Neuronal stem cell (in vitro differentiated cells): ENCODE data around the gene PDE3B.

Source experiments
- DNase-seq: peaks from one replicate; pipeline ENCODE4 v3.0.0-alpha.2; 2013; ENCODE audit warnings: low spot score
- H2AFZ ChIP-seq: one replicate; pipeline ENCODE4 v1.6.1; 2013; ENCODE audit warnings: mild to moderate bottlenecking, low read length, inconsistent platforms
- H2AK5ac ChIP-seq: 2 replicates; pipeline ENCODE4 v1.6.1; 2013; ENCODE audit warnings: low read depth, mild to moderate bottlenecking, inconsistent platforms, low read length, moderate library complexity, mixed read lengths
- H2BK120ac ChIP-seq: 2 replicates; pipeline ENCODE4 v1.6.1; 2013; ENCODE audit warnings: low read depth, mild to moderate bottlenecking, inconsistent platforms, low read length, moderate library complexity, mixed read lengths
- H2BK12ac ChIP-seq: one replicate; pipeline ENCODE4 v1.6.1; 2013; ENCODE audit warnings: low read length, inconsistent platforms
- H2BK15ac ChIP-seq: 2 replicates; pipeline ENCODE4 v1.6.1; 2013; ENCODE audit warnings: mild to moderate bottlenecking, low read length, inconsistent platforms, mixed read lengths
- H2BK5ac ChIP-seq: one replicate; pipeline ENCODE4 v1.6.1; 2013; ENCODE audit warnings: inconsistent platforms, mild to moderate bottlenecking, low read length, moderate library complexity
- H3K14ac ChIP-seq: one replicate; pipeline ENCODE4 v1.6.1; 2013; ENCODE audit warnings: low read length, inconsistent platforms
- H3K18ac ChIP-seq: 2 replicates; pipeline ENCODE4 v1.6.1; 2013; ENCODE audit warnings: low read length, inconsistent platforms
- H3K23ac ChIP-seq: 2 replicates; pipeline ENCODE4 v1.6.1; 2013; ENCODE audit warnings: low read depth, mild to moderate bottlenecking, mixed read lengths, low read length, inconsistent platforms; ENCODE audit not compliant: poor library complexity
- H3K27ac ChIP-seq: replicated peaks from 3 replicates; pipeline ENCODE4 v1.5.1; 2013; ENCODE audit warnings: low read length, inconsistent platforms
- H3K27me3 ChIP-seq, 3 experiments: 2 replicates each; pipeline ENCODE4 v1.6.1; 2013; ENCODE audit warnings: low read length in 3 of 3, mild to moderate bottlenecking in 2 of 3, inconsistent platforms in 1 of 3, low read depth in 1 of 3, mixed read lengths in 1 of 3, moderate library complexity in 1 of 3; ENCODE audit not compliant: control insufficient read depth in 3 of 3, insufficient read depth in 3 of 3
- H3K36me3 ChIP-seq, 2 donors: replicated peaks in 1 of 2; 2 replicates each; pipeline ENCODE4 v1.6.1; 2013; ENCODE audit warnings: low read length in 2 of 2; ENCODE audit not compliant: control insufficient read depth in 2 of 2, insufficient read depth in 2 of 2
- H3K4ac ChIP-seq: 2 replicates; pipeline ENCODE4 v1.6.1; 2013; ENCODE audit warnings: inconsistent platforms, mild to moderate bottlenecking, low read length, moderate library complexity
- H3K4me1 ChIP-seq, 2 donors: 1 replicate in 1 of 2; 2 replicates in 1 of 2; pipeline ENCODE4 v1.6.1; 2013; ENCODE audit warnings: low read length in 2 of 2, low read depth in 1 of 2; ENCODE audit not compliant: control insufficient read depth in 2 of 2, insufficient read depth in 1 of 2
- H3K4me2 ChIP-seq: one replicate; pipeline ENCODE4 v1.6.1; 2013; ENCODE audit warnings: mild to moderate bottlenecking, low read length, inconsistent platforms; ENCODE audit not compliant: insufficient read depth, poor library complexity, severe bottlenecking
- H3K4me3 ChIP-seq, 2 donors: 2 replicates each; pipeline ENCODE4 v1.5.1; 2013; ENCODE audit warnings: low read length in 2 of 2, mild to moderate bottlenecking in 2 of 2, inconsistent platforms in 1 of 2, moderate library complexity in 1 of 2
- H3K79me1 ChIP-seq: one replicate; pipeline ENCODE4 v1.6.1; 2013; ENCODE audit warnings: low read depth, mild to moderate bottlenecking, inconsistent platforms, low read length, moderate library complexity
- H3K9ac ChIP-seq: one replicate; pipeline ENCODE4 v1.6.1; 2013; ENCODE audit warnings: mild to moderate bottlenecking, low read depth, low read length, inconsistent platforms; ENCODE audit not compliant: poor library complexity
- H3K9me3 ChIP-seq, 2 donors: replicated peaks in 1 of 2; 2 replicates each; pipeline versions ENCODE3 to v1.6.1; 2013; ENCODE audit warnings: low read length in 2 of 2, mild to moderate bottlenecking in 2 of 2, inconsistent platforms in 1 of 2, low read depth in 1 of 2, mixed read lengths in 1 of 2, moderate library complexity in 1 of 2; ENCODE audit not compliant: control insufficient read depth in 2 of 2, insufficient read depth in 1 of 2
- H4K8ac ChIP-seq: one replicate; pipeline ENCODE4 v1.6.1; 2013; ENCODE audit warnings: low read depth, mild to moderate bottlenecking, inconsistent platforms, low read length, moderate library complexity
- H4K91ac ChIP-seq: one replicate; pipeline ENCODE4 v1.6.1; 2013; ENCODE audit warnings: low read length, low read depth, mild to moderate bottlenecking, inconsistent platforms; ENCODE audit not compliant: poor library complexity
- WGBS, 2 donors: extraction: QIAGEN DNeasy Blood & Tissue Kit; methylation state at CpG; one replicate each; pipeline ENCODE4 v1.1.7; 2013; ENCODE audit warnings: missing lambda C conversion rate in 2 of 2, mixed read lengths in 1 of 2; ENCODE audit not compliant: insufficient read length in 2 of 2, insufficient replicate concordance in 1 of 2; ENCODE audit errors: extremely low coverage in 2 of 2; 5-methylcytosine and 5-hydroxymethylcytosine counted together

Gene PDE3B

GRCh38 chr11:14821031-14821430, 177.4 kb downstream of the PDE3B start:
- Histone ChIP-seq H2BK120ac (no peak overlapping the region), H3K27ac (no peak overlapping the region), H3K4me2 (no peak overlapping the region), H3K27me3 (no peaks in the 10 kb centered on the region), H3K36me3 (peaks cover 0 to 28% of the 10 kb centered on the region in 2 donors), H3K14ac (no peak overlapping the region), H2BK12ac (no peak overlapping the region), H4K91ac (no peak overlapping the region), H2AK5ac (no peak overlapping the region), H3K23ac (no peak overlapping the region), H3K4me3 (no peak overlapping the region), H3K4ac (no peak overlapping the region), H3K9ac (no peak overlapping the region), H2BK5ac (no peak overlapping the region), H3K18ac (no peak overlapping the region), H2BK15ac (no peak overlapping the region), H3K4me1 (no peaks in the 10 kb centered on the region), H2AFZ (no peak overlapping the region), H3K9me3 (peaks cover 3 to 4% of the 10 kb centered on the region in 2 donors), H3K79me1 (no peaks in the 10 kb centered on the region), H4K8ac (no peak overlapping the region)
- no peak for DNase-seq

- no peak overlapping the region for H2AK5ac ChIP-seq
- WGBS, 2 donors, result no CpG with 5 or more reads among the region's 2 CpGs
- H2BK15ac ChIP-seq, result no peak overlapping the region
These were observed 183.0 kb downstream of the PDE3B start for GRCh38 chr11:14826600-14826999.

GRCh38 chr11:14835496-14836492, 192.2 kb downstream of the PDE3B start:
- H2BK120ac ChIP-seq, result no peak overlapping the region
- H4K91ac ChIP-seq, result no peak overlapping the region
- H3K18ac ChIP-seq, result no peak overlapping the region
- no peak overlapping the region for H3K9ac ChIP-seq
- no peak overlapping the region for H3K27ac ChIP-seq
- no peak overlapping the region for H2BK15ac ChIP-seq
- no peaks in the 10 kb centered on the region for H3K9me3 ChIP-seq
- no peaks in the 10 kb centered on the region for H3K27me3 ChIP-seq
- H2BK5ac ChIP-seq, result no peak overlapping the region
- no peaks in the 10 kb centered on the region for H3K79me1 ChIP-seq
- H3K36me3 ChIP-seq, result peaks cover 0 to 8% of the 10 kb centered on the region in 2 donors
- H3K4me3 ChIP-seq, result no peak overlapping the region
- no peak overlapping the region for H3K14ac ChIP-seq
- no peak overlapping the region for H3K4ac ChIP-seq
- no peak overlapping the region for H3K4me2 ChIP-seq
- no peak overlapping the region for H4K8ac ChIP-seq
- no peak overlapping the region for H3K23ac ChIP-seq
- no peaks in the 10 kb centered on the region for H3K4me1 ChIP-seq
- no peak overlapping the region for H2AK5ac ChIP-seq
- no peak overlapping the region for H2AFZ ChIP-seq
- DNase-seq, result no peak
- H2BK12ac ChIP-seq, result no peak overlapping the region

More at GRCh38 chr11:14826600-14826999, 183.0 kb downstream of the PDE3B start:
- Histone ChIP-seq H3K4me2 (no peak overlapping the region), H3K18ac (no peak overlapping the region), H2BK12ac (no peak overlapping the region), H3K79me1 (no peaks in the 10 kb centered on the region), H3K4me1 (no peaks in the 10 kb centered on the region), H3K9ac (no peak overlapping the region), H3K23ac (no peak overlapping the region), H3K27me3 (no peaks in the 10 kb centered on the region), H3K9me3 (peaks cover 3 to 4% of the 10 kb centered on the region in 2 donors), H4K8ac (no peak overlapping the region), H3K27ac (no peak overlapping the region), H3K36me3 (peaks cover 0 to 18% of the 10 kb centered on the region in 2 donors), H2BK120ac (no peak overlapping the region), H2AFZ (no peak overlapping the region), H3K4me3 (no peak overlapping the region), H2BK5ac (no peak overlapping the region), H4K91ac (no peak overlapping the region), H3K14ac (no peak overlapping the region), H3K4ac (no peak overlapping the region)
- DNase-seq, result no peak

GRCh38 chr11:14842002-14842401, 198.4 kb downstream of the PDE3B start:
- Histone ChIP-seq H3K4ac (no peak overlapping the region), H3K4me3 (no peak overlapping the region), H3K23ac (no peak overlapping the region), H4K8ac (no peak overlapping the region), H2BK12ac (no peak overlapping the region), H4K91ac (no peak overlapping the region), H3K4me1 (no peaks in the 10 kb centered on the region), H3K27ac (no peak overlapping the region), H2BK5ac (no peak overlapping the region), H3K18ac (no peak overlapping the region), H2AK5ac (no peak overlapping the region), H3K9ac (no peak overlapping the region), H3K79me1 (no peaks in the 10 kb centered on the region), H2AFZ (no peak overlapping the region), H2BK120ac (no peak overlapping the region), H3K27me3 (no peaks in the 10 kb centered on the region), H3K36me3 (peaks cover 0 to 11% of the 10 kb centered on the region in 2 donors), H3K14ac (no peak overlapping the region), H3K9me3 (peaks cover 0 to 4% of the 10 kb centered on the region in 2 donors), H2BK15ac (no peak overlapping the region), H3K4me2 (no peak overlapping the region)
- DNase-seq, result no peak
- no CpG with 5 or more reads among the region's 3 CpGs for WGBS, 2 donors
